Nephron (organoid): ENCODE measurements around the gene RNF130.

ENCODE experiments used
- H3K27ac Mint-ChIP-seq, 3 experiments: 2 replicates each; pipeline ENCODE4 v1.8.0; 2020; ENCODE audit warnings: mixed read lengths in 3 of 3, mild to moderate bottlenecking in 2 of 3, moderate library complexity in 1 of 3
- H3K27me3 Mint-ChIP-seq: 2 replicates; pipeline ENCODE4 v1.8.0; 2021; ENCODE audit warnings: low read depth, mild to moderate bottlenecking, moderate library complexity, mixed read lengths
- H3K36me3 Mint-ChIP-seq: 2 replicates; pipeline ENCODE4 v1.8.0; 2020; ENCODE audit warnings: low read depth, mixed read lengths
- H3K4me1 Mint-ChIP-seq: 2 replicates; pipeline ENCODE4 v1.8.0; 2020; ENCODE audit warnings: mixed read lengths
- H3K4me3 Mint-ChIP-seq, 3 experiments: 2 replicates each; pipeline ENCODE4 v1.8.0; 2020; ENCODE audit warnings: mild to moderate bottlenecking in 3 of 3, mixed read lengths in 3 of 3, moderate library complexity in 2 of 3
- H3K9me3 Mint-ChIP-seq: 2 replicates; pipeline ENCODE4 v1.8.0; 2020; ENCODE audit warnings: mixed read lengths
- CTCF ChIP-seq, 3 experiments: fragments of 200-600 bp; sonication (generic); IDR thresholded peaks; one replicate each; pipeline ENCODE4 v1.5.0; 2021; ENCODE audit warnings: antibody characterized with exemption in 3 of 3; ENCODE audit not compliant: unreplicated experiment in 3 of 3

The RNF130 gene

GRCh38 chr5:179973391-179973790 is 98.2 kb downstream of the RNF130 start:
- Mint-ChIP-seq H3K9me3 (no peaks in the 10 kb centered on the region), H3K27me3 (no peaks in the 10 kb centered on the region), H3K4me3 (no peak overlapping the region), H3K4me1 (peaks cover 5% of the 10 kb centered on the region), H3K36me3 (peaks cover 59% of the 10 kb centered on the region), H3K27ac (no peak overlapping the region)
- TF ChIP-seq CTCF (IDR thresholded peaks at IDR 0.05; ENCODE audit: unreplicated experiment in 3 of 3): no peak

- Mint-ChIP-seq H3K4me3 (no peak overlapping the region), H3K9me3 (no peaks in the 10 kb centered on the region), H3K36me3 (peaks cover 62% of the 10 kb centered on the region), H3K27ac (peak overlapping the region in 1 of 3 experiments; percentile 48), H3K27me3 (no peaks in the 10 kb centered on the region), H3K4me1 (no peaks in the 10 kb centered on the region)
- no peak for TF ChIP-seq CTCF (IDR thresholded peaks at IDR 0.05; ENCODE audit: unreplicated experiment in 3 of 3)
These were observed 102.4 kb downstream of the RNF130 start for GRCh38 chr5:179969110-179969509.

- Mint-ChIP-seq H3K36me3 (peaks cover 67% of the 10 kb centered on the region), H3K27ac (peak overlapping the region; percentile 27 to 95 (median 48)), H3K9me3 (no peaks in the 10 kb centered on the region), H3K4me3 (peak overlapping the region in 1 of 3 experiments; percentile 44), H3K27me3 (no peaks in the 10 kb centered on the region), H3K4me1 (no peaks in the 10 kb centered on the region)
- no peak for TF ChIP-seq CTCF (IDR thresholded peaks at IDR 0.05; ENCODE audit: unreplicated experiment in 3 of 3)
These were observed 104.1 kb downstream of the RNF130 start for GRCh38 chr5:179967489-179967888.

- no peak overlapping the region for H3K4me3 Mint-ChIP-seq
- H3K9me3 Mint-ChIP-seq: no peaks in the 10 kb centered on the region
- H3K36me3 Mint-ChIP-seq: peaks cover 83% of the 10 kb centered on the region
- no peak for TF ChIP-seq CTCF (IDR thresholded peaks at IDR 0.05; ENCODE audit: unreplicated experiment in 3 of 3)
- H3K27ac Mint-ChIP-seq: no peak overlapping the region
- no peaks in the 10 kb centered on the region for H3K27me3 Mint-ChIP-seq
- no peaks in the 10 kb centered on the region for H3K4me1 Mint-ChIP-seq
These were observed 107.5 kb downstream of the RNF130 start for GRCh38 chr5:179964015-179964414.

GRCh38 chr5:179963375-179963774 is 108.2 kb downstream of the RNF130 start:
- Mint-ChIP-seq H3K4me3 (no peak overlapping the region), H3K4me1 (no peaks in the 10 kb centered on the region), H3K27me3 (no peaks in the 10 kb centered on the region), H3K36me3 (peaks cover 80% of the 10 kb centered on the region), H3K9me3 (no peaks in the 10 kb centered on the region), H3K27ac (no peak overlapping the region)
- no peak for TF ChIP-seq CTCF (IDR thresholded peaks at IDR 0.05; ENCODE audit: unreplicated experiment in 3 of 3)

- no peak overlapping the region for H3K27ac Mint-ChIP-seq
- TF ChIP-seq CTCF (IDR thresholded peaks at IDR 0.05; ENCODE audit: unreplicated experiment in 3 of 3): no peak
- H3K9me3 Mint-ChIP-seq: no peaks in the 10 kb centered on the region
- peaks cover 55% of the 10 kb centered on the region for H3K36me3 Mint-ChIP-seq
- no peak overlapping the region for H3K4me3 Mint-ChIP-seq
- H3K27me3 Mint-ChIP-seq: peaks cover 3% of the 10 kb centered on the region
- no peaks in the 10 kb centered on the region for H3K4me1 Mint-ChIP-seq
These were observed 111.2 kb downstream of the RNF130 start for GRCh38 chr5:179960204-179960831.
